ENCODE measurements around the gene SBNO1.
"Not testable (repeated sequence)": the region's sequence is repeated elsewhere in the genome, so short reads cannot be mapped to it uniquely, and the experiment has no call there.

SBNO1 gene

DNA sequence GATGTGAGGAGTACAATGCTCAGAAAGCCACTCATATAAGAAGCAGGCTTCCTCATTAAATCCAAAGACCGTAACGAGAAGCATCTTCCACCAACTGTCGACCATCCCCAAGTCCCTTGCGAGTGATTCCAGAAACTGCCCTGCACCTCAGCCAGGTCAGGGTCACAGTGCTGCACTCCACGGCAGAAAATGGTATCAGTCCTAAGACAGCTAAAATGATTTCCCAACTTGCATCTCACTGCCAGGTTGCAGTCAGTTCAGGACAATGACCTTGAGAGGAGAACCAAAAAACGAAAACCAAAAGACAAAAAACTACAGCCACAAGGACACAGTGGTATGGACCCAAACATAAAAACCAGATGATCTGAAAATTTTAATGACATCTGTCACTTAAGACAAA lies 20.6 kb downstream of the SBNO1 start:
- H3K79me2 ChIP-seq (ENCODE audit: control insufficient read depth, insufficient read depth, low read length, unreplicated experiment), result peaks cover 5% of the 10 kb centered on the region
- no peak overlapping the region for H3K27ac ChIP-seq (ENCODE audit: low read depth, low read length)
- no peaks in the 10 kb centered on the region for H3K27me3 ChIP-seq (ENCODE audit: insufficient read depth, low read length)
- no peaks in the 10 kb centered on the region for H3K4me1 ChIP-seq (ENCODE audit: control insufficient read depth, insufficient read depth, low read length, unreplicated experiment)
- no peak overlapping the region for H3K4me3 ChIP-seq (ENCODE audit: low read depth, low read length)
- H2AFZ ChIP-seq (ENCODE audit: low read length, unreplicated experiment), result no peak overlapping the region
- H3K36me3 ChIP-seq (ENCODE audit: insufficient read depth, low read length), result peaks cover 25% of the 10 kb centered on the region; the same call in 1 of the 2 replicates

- Histone ChIP-seq H3K79me2 (ENCODE audit: control insufficient read depth, insufficient read depth, low read length, unreplicated experiment) (no peaks in the 10 kb centered on the region), H3K27me3 (ENCODE audit: insufficient read depth, low read length) (no peaks in the 10 kb centered on the region), H3K27ac (ENCODE audit: low read depth, low read length) (no peak overlapping the region), H2AFZ (ENCODE audit: low read length, unreplicated experiment) (no peak overlapping the region), H3K4me1 (ENCODE audit: control insufficient read depth, insufficient read depth, low read length, unreplicated experiment) (no peaks in the 10 kb centered on the region), H3K36me3 (ENCODE audit: insufficient read depth, low read length) (peaks cover 28% of the 10 kb centered on the region), H3K4me3 (ENCODE audit: low read depth, low read length) (no peak overlapping the region)
Measured at GRCh38 chr12:123337070-123337469, 27.6 kb downstream of the SBNO1 start.

DNA sequence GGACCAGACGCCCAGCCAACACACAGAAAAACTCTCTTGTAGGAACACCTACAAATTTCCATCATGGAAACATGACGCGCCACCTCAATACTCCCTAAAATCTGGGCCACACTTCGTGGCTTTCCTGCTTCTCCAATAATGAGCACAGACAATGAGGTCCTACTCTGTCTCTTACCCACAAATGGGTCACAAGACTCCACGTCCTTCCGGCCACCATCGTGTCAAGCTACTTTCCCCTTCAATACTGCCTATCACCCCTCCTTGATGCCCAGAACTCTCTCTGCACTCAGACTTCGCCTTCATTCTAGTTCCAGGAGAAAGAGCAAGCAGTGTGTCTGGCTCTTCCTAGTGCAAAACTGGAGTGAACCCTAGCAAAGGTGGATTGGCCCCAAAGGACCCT lies 28.1 kb downstream of the SBNO1 start:
- H3K36me3 ChIP-seq (ENCODE audit: insufficient read depth, low read length), result peaks cover 28% of the 10 kb centered on the region
- no peak overlapping the region for H3K4me3 ChIP-seq (ENCODE audit: low read depth, low read length)
- H3K4me1 ChIP-seq (ENCODE audit: control insufficient read depth, insufficient read depth, low read length, unreplicated experiment), result no peaks in the 10 kb centered on the region
- no peak overlapping the region for H3K27ac ChIP-seq (ENCODE audit: low read depth, low read length)
- no peaks in the 10 kb centered on the region for H3K27me3 ChIP-seq (ENCODE audit: insufficient read depth, low read length)
- H3K79me2 ChIP-seq (ENCODE audit: control insufficient read depth, insufficient read depth, low read length, unreplicated experiment), result no peaks in the 10 kb centered on the region
- no peak overlapping the region for H2AFZ ChIP-seq (ENCODE audit: low read length, unreplicated experiment)

- H3K36me3 ChIP-seq (ENCODE audit: insufficient read depth, low read length), result peaks cover 24% of the 10 kb centered on the region
- H3K4me1 ChIP-seq (ENCODE audit: control insufficient read depth, insufficient read depth, low read length, unreplicated experiment), result no peaks in the 10 kb centered on the region
- H3K79me2 ChIP-seq (ENCODE audit: control insufficient read depth, insufficient read depth, low read length, unreplicated experiment), result no peaks in the 10 kb centered on the region
- H3K4me3 ChIP-seq (ENCODE audit: low read depth, low read length), result no peak overlapping the region
- H3K27ac ChIP-seq (ENCODE audit: low read depth, low read length), result no peak overlapping the region
- H2AFZ ChIP-seq (ENCODE audit: low read length, unreplicated experiment), result no peak overlapping the region
- H3K27me3 ChIP-seq (ENCODE audit: insufficient read depth, low read length), result no peaks in the 10 kb centered on the region
Measured at GRCh38 chr12:123335490-123335889, 29.2 kb downstream of the SBNO1 start.

- H3K36me3 ChIP-seq (ENCODE audit: insufficient read depth, low read length), result peaks cover 27% of the 10 kb centered on the region
- no peak overlapping the region for H3K27ac ChIP-seq (ENCODE audit: low read depth, low read length)
- no peaks in the 10 kb centered on the region for H3K79me2 ChIP-seq (ENCODE audit: control insufficient read depth, insufficient read depth, low read length, unreplicated experiment)
- no peaks in the 10 kb centered on the region for H3K4me1 ChIP-seq (ENCODE audit: control insufficient read depth, insufficient read depth, low read length, unreplicated experiment)
- no peak overlapping the region for H3K4me3 ChIP-seq (ENCODE audit: low read depth, low read length)
- H3K27me3 ChIP-seq (ENCODE audit: insufficient read depth, low read length), result no peaks in the 10 kb centered on the region
- no peak overlapping the region for H2AFZ ChIP-seq (ENCODE audit: low read length, unreplicated experiment)
Measured at GRCh38 chr12:123329799-123330198, 34.8 kb downstream of the SBNO1 start.

DNA sequence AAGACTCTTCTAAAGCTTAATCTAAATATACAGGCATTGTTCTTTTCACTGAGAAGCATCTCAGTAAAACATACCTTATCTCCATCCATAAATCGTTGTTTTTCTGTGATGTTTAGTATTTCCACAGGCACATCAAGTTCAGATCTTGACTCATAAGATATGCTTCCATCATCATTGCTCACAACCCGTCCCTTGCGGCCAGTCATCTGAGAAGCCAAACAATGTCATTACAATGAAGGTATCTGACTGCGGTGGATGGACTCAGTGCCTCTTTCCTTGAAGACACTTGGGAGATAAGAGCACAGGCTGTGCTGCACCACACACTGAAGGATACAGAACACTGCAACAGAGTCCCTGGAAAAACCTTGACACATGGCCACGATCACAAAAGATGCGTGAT lies 44.8 kb downstream of the SBNO1 start:
- H3K36me3 ChIP-seq (ENCODE audit: insufficient read depth, low read length), result peaks cover 38% of the 10 kb centered on the region
- H3K79me2 ChIP-seq (ENCODE audit: control insufficient read depth, insufficient read depth, low read length, unreplicated experiment), result no peaks in the 10 kb centered on the region
- H3K27ac ChIP-seq (ENCODE audit: low read depth, low read length), result no peak overlapping the region
- no peaks in the 10 kb centered on the region for H3K4me1 ChIP-seq (ENCODE audit: control insufficient read depth, insufficient read depth, low read length, unreplicated experiment)
- no peak overlapping the region for H3K4me3 ChIP-seq (ENCODE audit: low read depth, low read length)
- H3K27me3 ChIP-seq (ENCODE audit: insufficient read depth, low read length), result no peaks in the 10 kb centered on the region
- H2AFZ ChIP-seq (ENCODE audit: low read length, unreplicated experiment), result no peak overlapping the region

DNA sequence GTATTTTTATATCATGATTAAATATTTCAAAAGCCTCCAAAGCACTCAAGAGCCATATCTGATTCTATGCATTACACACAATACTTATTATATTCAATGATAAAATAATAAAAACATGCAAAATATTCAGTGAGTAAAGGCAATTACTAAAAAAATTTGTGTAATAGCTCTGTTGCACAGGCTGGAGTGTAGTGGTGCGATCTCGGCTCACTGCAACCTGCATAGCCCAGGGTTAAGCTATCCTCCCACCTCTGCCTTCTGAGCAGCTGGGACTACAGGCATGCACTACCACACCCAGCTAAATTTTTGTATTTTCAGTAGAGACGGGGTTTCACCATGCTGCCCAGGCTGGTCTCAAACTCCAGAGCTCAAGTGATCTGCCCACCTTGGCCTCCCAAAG lies 45.4 kb downstream of the SBNO1 start:
- Histone ChIP-seq H3K36me3 (ENCODE audit: insufficient read depth, low read length) (peaks cover 38% of the 10 kb centered on the region), H3K79me2 (ENCODE audit: control insufficient read depth, insufficient read depth, low read length, unreplicated experiment) (no peaks in the 10 kb centered on the region), H3K4me3 (ENCODE audit: low read depth, low read length) (no peak overlapping the region), H3K27ac (ENCODE audit: low read depth, low read length) (no peak overlapping the region), H2AFZ (ENCODE audit: low read length, unreplicated experiment) (no peak overlapping the region), H3K27me3 (ENCODE audit: insufficient read depth, low read length) (no peaks in the 10 kb centered on the region), H3K4me1 (ENCODE audit: control insufficient read depth, insufficient read depth, low read length, unreplicated experiment) (no peaks in the 10 kb centered on the region)

- peaks cover 29% of the 10 kb centered on the region for H3K36me3 ChIP-seq (ENCODE audit: insufficient read depth, low read length)
- not testable (repeated sequence) for H3K4me1 ChIP-seq (ENCODE audit: control insufficient read depth, insufficient read depth, low read length, unreplicated experiment); H3K79me2 ChIP-seq (ENCODE audit: control insufficient read depth, insufficient read depth, low read length, unreplicated experiment)
Measured at GRCh38 chr12:123313046-123313445, 51.6 kb downstream of the SBNO1 start.

DNA sequence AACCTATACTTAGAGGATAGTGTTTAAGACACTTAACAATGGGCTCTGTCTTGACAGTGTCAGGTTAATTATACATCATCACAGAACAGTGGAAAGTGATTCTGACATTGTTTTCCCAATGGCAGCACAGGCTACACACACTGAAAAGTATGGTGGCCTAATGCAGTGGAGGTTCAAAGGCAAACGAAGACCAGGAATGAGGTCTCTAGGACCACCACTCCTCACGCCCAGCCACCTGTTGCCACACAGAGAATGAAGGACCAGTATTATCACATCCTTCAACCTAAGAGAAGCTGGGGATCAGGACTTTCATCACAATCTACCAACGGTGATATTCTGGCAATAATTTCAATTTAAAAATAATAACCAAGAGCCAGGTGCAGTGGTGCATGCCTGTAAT lies 58.4 kb downstream of the SBNO1 start:
- H3K36me3 ChIP-seq (ENCODE audit: insufficient read depth, low read length), result peaks cover 18% of the 10 kb centered on the region
- no peak overlapping the region for H3K27ac ChIP-seq (ENCODE audit: low read depth, low read length)
- no peak overlapping the region for H3K4me3 ChIP-seq (ENCODE audit: low read depth, low read length)
- no peaks in the 10 kb centered on the region for H3K27me3 ChIP-seq (ENCODE audit: insufficient read depth, low read length)
- H3K4me1 ChIP-seq (ENCODE audit: control insufficient read depth, insufficient read depth, low read length, unreplicated experiment), result no peaks in the 10 kb centered on the region
- no peak overlapping the region for H2AFZ ChIP-seq (ENCODE audit: low read length, unreplicated experiment)
- H3K79me2 ChIP-seq (ENCODE audit: control insufficient read depth, insufficient read depth, low read length, unreplicated experiment), result no peaks in the 10 kb centered on the region

More at GRCh38 chr12:123313046-123313445, 51.6 kb downstream of the SBNO1 start:
- not testable (repeated sequence) for H3K27ac ChIP-seq (ENCODE audit: low read depth, low read length); H3K4me3 ChIP-seq (ENCODE audit: low read depth, low read length); H3K27me3 ChIP-seq (ENCODE audit: insufficient read depth, low read length); H2AFZ ChIP-seq (ENCODE audit: low read length, unreplicated experiment)

DNA sequence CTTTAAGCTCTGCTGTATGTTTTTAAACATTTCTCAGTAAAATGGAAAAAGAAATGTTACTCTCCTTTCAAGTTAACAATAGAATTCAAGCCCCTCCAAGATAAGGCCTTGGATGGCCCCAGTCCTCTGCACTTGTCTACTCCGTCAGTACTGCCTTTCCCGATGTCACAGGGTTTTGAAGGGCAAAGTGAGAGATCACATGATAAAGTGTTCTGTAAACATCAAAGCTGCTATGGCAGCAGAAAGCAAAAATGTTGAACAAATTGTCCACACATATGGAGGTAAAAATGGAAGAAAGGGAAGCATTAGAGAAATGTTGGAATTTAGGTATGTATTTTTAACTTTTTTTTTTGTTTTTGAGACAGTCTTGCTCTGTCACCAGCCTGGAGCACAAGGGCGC lies 59.5 kb downstream of the SBNO1 start:
- no peak overlapping the region for H3K4me3 ChIP-seq (ENCODE audit: low read depth, low read length)
- no peaks in the 10 kb centered on the region for H3K27me3 ChIP-seq (ENCODE audit: insufficient read depth, low read length)
- H3K4me1 ChIP-seq (ENCODE audit: control insufficient read depth, insufficient read depth, low read length, unreplicated experiment), result no peaks in the 10 kb centered on the region
- H2AFZ ChIP-seq (ENCODE audit: low read length, unreplicated experiment), result no peak overlapping the region
- H3K27ac ChIP-seq (ENCODE audit: low read depth, low read length), result no peak overlapping the region
- no peaks in the 10 kb centered on the region for H3K79me2 ChIP-seq (ENCODE audit: control insufficient read depth, insufficient read depth, low read length, unreplicated experiment)
- peaks cover 14% of the 10 kb centered on the region for H3K36me3 ChIP-seq (ENCODE audit: insufficient read depth, low read length)

GRCh38 chr12:123293178-123293760 lies 71.4 kb downstream of the SBNO1 start:
- Histone ChIP-seq H3K36me3 (ENCODE audit: insufficient read depth, low read length) (peaks cover 19% of the 10 kb centered on the region; the same call in 1 of the 2 replicates), H3K27me3 (ENCODE audit: insufficient read depth, low read length) (no peaks in the 10 kb centered on the region), H3K4me1 (ENCODE audit: control insufficient read depth, insufficient read depth, low read length, unreplicated experiment) (no peaks in the 10 kb centered on the region), H3K79me2 (ENCODE audit: control insufficient read depth, insufficient read depth, low read length, unreplicated experiment) (no peaks in the 10 kb centered on the region), H2AFZ (ENCODE audit: low read length, unreplicated experiment) (no peak overlapping the region), H3K27ac (ENCODE audit: low read depth, low read length) (no peak overlapping the region), H3K4me3 (ENCODE audit: low read depth, low read length) (no peak overlapping the region)

Data from ACC112 (cell line).